Hematopoietic multipotent progenitor cell treated with erythropoietin and hydrocortisone succinate and interleukin-3 and kit ligand, for 6 days (in vitro differentiated cells): Measurements from ENCODE around the gene CDH13.
A peak's percentile ranks its signal among the peaks of the same experiment; 100 is the strongest.

Source experiments
- DNase-seq: peaks from one replicate; pipeline ENCODE4 v3.0.0-alpha.2; 2015

The CDH13 gene

DNA sequence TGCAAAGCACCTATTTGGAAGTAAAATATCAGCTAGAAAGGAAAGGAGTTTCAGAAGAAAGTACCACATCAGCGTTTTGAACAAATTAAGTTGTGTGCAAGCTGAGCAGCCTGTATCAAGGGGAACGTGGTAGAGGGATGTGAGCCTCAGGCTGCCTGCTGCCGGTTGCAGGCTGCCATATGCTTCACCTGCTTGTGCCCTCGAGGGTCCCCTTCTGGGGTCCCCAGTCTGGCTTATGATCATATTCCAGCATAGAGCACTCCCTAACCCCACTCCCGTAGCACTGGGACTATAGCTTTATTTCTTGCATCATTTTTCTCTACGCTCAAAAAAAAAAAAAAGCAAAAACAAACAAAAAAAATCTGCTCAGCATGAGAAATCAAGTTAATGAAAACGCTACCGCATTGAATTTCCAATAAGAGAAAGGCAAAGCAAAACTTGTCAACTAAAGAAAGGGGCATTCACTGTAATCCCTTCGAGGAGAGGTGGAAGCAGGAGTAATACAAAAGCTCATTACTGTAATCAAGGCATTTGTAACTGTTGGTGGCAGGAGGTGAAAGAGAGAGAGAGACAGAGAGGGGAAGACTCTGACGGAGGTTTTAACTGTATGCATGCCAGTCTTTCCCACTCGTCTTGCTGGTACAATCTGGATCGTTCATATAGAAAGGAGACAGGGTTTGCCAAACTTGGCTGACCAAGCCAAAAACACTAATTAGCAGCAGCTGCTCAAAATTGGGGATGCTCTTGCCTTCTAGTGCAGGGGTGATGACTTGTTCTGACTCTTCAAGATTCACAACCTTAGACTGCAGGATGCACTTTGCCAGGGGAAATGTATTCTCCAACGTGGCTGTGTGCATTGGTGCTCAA, 922.8 kb downstream of the CDH13 start:
- no peak for DNase-seq

DNA sequence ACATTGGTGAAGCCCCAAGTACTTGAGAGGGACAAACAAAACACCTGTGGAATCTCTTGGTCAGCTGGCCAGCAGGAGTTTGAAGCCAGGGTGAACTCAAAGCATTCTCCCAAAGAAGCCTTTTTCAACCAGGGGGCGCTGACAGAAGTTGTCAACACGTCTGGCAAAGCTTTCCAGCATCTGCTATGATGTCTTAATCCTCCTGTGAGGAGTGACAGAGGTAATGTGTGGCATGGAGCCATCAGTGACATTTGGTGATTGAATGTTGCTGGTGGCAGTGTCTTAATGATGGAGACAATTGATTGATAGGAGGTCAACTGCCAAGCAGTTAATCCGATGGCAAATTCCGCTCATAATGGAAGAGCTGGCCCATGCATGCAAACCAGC, 923.4 kb downstream of the CDH13 start:
- DNase-seq: no peak

DNA sequence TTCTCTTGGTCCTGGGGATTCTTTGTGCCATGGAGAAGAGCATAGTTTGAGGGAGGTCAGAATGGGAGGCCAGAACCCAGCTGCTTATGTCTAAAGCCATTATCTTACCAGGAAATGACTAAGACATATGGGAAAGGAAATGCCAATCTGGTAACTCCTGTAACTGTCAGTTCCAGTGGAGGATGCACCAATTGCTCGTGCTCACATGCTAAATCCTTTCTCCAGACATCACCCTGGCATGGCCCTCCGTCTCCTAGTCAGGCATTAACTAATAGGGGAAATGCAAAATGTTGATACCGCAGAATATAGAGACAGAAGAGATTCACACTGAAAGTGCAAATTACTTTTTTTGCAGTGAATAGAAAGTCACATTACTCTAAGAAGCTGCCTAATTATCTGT, 925.5 kb downstream of the CDH13 start:
- DNase-seq: no peak

DNA sequence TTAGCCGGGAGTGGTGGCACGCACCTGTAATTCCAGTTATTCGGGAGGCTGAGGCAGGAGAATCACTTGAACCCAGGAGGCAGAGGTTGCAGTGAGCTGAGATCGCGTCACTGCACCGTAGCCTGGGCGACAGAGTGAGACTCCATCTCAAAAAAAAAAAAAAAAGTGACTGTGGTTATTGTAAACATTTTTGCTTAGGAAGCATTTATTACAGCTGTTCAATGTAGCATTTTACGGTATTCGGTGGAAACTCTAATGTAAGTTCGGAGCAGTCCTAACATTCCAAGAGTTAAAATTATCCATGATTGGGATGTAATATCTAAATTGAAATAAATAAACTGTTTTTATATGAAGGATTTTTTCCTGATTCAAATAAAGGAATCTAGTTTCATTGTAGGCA, 926.2 kb downstream of the CDH13 start:
- no peak for DNase-seq

DNA sequence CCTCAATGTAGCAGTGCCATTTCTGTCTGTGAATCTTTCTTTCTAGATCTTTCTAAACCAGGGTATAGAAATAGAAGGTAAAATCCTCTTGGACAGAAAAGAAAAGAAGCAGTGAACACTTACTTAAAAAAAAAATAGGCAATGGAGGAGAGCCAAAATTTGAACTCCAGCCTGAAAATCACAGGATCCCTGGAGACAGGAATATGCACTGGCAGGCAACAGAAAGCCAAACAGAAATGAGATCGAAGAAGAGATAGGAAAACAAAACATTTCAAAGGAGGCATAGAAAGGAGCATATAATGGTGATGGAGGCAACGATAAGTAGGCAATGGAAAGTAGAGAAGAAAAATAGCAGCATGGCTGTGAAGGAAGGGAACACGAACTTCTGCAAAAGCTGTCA, 927.3 kb downstream of the CDH13 start:
- DNase-seq: no peak

DNA sequence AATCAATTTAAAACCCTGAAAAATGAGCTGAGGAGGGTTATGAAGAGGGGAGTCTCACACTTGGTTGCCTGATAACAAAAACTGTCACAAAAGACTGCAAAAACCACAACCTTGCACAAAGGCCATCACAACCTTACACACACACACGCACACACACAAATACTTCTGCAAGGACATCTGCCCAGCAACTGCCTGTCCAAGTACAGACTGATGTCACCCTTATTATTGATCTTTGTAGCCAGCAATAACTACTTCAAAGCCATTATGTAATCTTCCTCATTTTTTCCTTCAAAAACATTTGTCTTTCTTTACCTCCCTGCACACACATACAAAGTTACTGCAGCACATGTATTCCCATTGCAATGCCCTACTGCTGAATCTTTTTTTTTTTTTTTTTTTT, 927.8 kb downstream of the CDH13 start:
- no peak for DNase-seq

DNA sequence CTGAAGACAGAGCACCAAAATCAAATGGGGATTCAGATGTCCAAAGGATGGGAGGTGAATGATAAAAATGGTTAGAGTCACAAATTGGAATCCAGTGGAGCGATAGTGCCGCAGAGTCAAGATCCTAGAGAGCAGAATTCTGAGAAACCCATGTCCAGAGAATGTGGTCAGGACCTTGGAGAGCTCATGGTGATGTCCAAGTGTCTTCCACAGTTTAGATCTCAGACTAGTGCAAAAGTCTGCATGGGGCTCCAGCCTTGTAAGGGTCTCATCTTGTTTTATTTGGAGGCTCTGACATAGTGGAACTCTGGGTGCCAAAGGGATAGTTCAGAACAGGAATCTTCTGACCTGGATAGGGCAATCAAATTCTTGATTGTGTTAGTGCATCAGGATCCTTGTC, 935.1 kb downstream of the CDH13 start:
- peak; percentile 26 for DNase-seq

DNA sequence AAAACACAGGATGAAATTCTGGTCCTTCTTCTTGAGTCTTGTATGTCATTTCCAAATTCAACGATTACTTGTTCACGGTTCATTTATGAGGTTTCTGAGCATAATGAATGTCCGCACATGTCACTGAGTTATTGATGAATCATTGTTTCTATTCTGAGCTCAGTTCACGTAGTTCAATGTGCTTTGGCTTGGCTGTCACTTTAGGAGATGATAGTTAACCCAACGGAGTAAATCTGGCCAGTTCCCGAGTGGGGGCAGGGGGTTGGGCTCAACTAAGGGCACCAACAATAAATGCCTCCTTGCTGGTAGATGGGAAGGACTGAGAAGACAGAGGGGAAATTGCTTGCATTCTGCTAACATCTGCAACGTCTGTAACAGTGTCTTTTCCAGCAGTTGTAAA, 941.6 kb downstream of the CDH13 start:
- no peak for DNase-seq

DNA sequence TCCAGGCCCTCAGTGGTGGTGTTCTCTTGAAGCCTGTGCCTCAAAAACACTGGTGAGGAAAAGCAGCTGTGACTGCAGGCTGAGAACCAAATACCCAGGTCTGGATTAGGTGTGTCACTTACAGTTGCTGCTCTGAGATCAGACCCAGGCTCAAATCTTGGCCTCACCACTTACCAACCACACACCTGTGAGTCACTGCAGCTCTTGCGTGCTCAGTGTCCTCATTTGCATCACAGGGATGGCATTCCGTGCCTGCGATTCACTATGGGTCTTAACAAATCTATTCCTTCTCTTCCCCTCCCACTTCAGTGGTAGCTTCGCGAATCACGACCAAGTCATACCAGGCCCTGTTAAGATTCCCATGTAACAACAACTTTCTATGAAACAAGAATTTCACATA, 947.6 kb downstream of the CDH13 start:
- no peak for DNase-seq

DNA sequence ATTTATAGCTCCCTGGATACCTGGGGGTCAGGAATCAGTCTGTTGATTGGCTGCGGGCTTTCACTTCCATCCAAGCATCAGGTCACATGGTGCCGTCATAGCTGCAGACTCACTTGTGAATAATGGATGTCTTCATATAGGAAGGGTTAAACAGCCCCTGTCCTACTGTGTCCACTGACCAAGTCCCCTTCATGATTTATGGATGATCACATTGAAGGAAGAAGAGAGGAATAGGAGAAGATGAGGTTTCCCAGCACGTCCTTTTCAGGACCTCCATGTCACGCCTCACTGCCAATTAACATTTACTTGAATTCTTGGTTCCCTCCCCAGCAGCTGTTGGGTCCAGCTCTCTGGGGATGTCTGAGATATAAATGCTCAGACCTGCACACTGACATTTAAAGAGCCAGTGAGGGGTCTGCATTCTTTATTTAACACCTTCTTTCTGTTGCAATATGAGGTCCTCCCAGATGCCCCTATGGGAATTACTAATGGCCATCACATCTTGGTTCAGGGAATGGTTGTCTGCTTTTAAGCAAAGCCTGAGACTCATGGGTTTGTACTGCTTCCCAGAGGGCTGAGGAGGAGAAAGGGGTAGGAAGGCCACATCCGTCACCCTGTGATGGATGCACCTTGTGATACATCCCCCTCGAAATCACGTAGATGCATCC, 950.4 kb downstream of the CDH13 start:
- no peak for DNase-seq

DNA sequence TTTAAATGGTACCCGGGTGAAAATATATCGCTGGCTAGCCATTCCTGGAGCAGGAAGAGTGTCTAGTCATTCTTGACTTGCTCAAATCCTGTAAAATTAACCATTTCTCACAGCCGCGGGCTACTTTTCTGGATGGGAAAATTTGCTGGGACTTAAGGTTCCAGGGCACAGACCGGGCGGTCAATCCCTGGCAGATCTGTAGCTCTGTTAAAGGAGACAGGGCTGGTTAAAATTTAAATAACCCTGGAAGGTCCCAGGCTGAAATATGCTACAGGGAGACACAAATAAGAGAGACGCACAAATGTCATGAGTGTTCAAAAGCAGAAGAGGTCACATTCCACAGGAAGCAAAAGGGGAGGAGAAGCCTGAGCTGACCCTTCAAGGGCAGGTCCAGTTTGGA, 951.4 kb downstream of the CDH13 start:
- no peak for DNase-seq

DNA sequence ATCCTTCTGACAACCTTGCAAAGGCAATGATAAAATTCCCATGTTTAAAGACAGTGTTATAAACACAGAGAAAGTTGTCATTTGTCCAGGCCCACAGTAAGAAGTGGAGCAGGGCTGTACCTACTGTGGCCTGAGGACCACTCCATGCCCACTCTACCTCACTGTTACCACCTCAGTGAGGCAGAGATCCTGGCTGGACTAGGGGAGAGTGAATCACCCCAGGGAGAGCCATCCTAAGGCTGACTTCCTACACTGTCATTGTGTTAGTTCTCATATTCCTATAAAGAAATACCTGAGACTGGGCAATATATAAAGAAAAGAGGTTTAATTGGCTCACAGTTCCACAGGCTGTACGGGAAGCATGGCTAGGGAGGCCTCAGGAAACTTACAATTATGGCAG, 952.3 kb downstream of the CDH13 start:
- no peak for DNase-seq

DNA sequence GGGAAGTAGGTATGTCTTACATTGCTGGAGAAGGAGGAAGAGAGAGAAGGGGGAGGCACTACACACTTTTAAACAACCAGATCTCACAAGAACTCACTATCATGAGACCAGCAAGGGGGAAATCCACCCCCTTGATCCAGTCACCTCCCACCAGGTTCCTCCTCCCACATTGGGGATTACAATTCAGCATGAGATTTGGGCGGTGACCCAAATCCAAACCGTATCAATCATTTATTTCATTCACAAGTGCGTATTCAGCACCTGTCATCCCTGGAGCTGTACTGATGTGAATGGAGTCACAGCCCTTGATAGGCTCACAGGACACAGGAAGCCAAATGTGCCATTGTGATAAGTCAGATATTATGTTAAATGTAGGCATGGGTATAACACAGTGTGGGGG, 952.7 kb downstream of the CDH13 start:
- no peak for DNase-seq

DNA sequence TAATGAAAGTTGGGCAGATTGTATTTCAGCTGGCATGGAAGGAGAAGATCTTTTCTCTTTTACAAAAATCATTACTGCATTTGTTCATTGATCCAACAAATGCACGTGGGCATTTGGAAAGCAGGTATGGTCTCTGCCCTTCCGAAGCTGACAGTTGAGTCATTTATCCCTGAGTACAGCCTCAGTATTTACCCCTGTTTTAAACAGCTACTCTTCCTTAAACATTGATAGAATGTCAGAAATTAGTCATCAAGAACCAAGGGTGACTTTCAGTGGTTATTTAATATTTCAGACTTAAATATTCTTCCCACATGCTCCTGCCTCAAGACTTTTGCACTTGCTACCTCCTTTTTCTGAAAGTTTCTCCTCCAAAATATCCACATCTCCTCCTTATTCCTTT, 954.3 kb downstream of the CDH13 start:
- DNase-seq: no peak

DNA sequence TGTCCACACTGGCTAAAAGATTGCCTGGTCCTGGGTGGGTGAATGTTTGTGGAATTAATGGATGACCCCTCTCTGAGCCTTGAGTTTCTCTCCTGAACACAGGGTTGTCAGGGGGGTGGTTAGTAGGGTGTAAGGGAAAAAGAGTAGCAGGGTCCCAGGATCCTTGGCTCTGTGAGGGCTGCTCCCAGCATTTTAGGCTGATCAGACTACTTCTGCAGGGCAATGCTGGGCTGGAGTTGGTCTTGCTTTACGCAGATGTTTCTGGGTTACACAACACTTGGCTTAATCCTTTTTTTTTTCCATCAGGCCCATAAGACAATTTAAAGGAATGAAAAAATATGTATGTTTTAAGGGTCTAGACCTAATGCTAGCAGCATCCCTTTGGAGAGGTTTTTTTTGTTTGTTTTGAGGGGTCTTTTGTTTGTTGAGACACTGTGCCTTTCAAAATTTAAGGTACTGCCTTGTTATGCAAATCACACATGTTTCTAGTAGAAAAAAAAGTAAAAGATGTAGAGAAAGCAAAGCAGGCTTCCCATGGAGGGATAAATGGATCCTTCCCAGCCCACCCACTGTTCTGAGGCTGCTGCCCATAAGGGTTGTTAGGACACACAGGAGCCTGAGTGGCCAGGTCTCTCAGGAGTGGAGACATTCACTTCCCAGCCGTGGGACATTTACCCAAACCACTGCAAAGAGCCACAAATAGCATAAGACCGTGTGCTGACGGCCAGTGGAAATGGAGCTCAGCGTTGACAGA, 955.4 kb downstream of the CDH13 start:
- DNase-seq: no peak

DNA sequence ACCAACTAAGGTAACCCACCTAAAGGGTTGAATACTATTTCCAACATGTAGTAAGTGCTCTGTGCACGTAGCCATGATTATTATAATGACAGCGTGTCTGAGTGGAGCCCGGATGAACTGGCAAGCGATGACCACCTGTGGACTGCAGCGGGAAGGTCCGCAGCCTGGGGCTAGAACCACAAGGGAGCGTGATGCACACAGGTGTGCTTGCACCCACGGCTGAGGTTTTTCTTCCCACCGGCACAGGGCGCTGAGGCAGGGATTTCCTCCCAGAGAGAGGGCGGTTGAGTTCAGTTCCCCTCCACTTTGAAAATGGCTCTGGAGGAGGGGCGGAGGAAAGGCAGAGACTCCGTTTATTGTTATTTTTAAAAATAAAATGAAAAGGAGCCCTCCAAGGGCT, 959.3 kb downstream of the CDH13 start:
- no peak for DNase-seq

DNA sequence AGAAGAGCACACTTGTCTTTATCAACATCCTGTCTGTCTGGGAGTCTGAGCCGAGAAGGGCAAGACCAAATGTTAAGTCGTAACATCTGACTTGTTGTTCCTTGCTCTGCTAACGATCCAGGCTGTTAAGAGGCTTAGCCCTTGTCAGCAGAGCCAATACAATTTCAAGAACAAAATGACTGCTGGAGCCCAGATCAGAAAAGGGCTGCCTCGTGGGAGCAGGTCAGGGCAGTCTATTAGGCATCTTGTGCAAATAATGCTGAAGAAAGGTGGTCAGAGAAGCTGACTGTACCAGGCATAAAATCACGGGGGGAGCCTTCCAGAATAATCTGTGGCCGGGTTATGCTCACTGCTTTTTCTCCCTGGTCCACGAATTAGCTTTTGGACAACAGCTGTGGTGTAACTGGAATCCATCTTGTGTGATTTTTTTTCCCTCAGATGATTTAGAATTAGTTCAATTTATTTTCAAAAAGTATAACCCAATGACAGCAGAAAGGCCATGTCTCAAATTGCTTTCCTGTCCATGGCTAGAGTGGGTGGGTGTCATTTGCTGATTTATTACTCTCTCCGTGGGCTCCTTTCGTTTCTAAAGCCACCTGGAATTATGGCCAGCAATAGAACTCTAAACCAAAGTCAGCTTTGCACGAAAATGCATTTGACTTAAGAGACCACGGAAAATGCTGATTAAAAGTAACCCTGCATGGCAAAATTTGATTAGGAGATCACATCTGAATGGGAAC, 959.9 kb downstream of the CDH13 start:
- DNase-seq: no peak

DNA sequence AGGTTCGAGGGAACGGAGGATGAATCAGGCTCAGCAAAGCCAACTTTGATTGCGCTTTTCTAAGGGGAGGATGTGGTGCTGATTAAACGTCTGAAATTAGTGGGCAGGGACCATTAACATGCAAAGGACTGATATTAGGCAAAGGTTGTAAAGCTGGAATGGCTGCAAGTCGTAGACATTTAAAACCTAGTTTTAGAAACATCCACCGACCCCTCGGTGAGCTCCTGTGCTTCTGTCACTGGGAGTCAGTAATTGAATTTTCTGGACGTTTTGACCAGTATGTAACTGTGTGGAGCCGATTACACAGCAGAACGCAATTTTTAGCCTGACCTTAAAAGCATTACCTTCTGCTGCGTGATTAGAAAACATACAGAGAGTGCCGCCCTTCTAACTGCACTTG, 960.4 kb downstream of the CDH13 start:
- no peak for DNase-seq

DNA sequence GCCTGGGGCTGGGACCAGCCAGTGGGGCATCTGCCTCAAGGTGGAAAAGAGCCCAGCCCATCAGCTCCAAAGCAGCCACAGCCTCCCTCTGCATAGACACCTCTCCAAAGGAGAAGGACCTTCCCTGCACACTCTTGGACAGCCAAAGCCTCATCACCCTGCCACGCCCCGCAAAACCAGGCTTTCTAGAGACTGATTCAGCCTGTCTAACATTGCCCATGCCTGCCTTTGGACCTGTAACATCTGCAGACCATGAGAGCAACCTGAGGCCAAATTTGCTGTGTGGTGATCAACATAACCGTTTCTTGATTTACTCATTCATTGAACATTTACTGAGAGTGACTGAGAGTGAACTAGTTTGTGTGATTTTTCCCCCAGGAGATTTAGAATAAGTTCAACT, 961.3 kb downstream of the CDH13 start:
- no peak for DNase-seq

DNA sequence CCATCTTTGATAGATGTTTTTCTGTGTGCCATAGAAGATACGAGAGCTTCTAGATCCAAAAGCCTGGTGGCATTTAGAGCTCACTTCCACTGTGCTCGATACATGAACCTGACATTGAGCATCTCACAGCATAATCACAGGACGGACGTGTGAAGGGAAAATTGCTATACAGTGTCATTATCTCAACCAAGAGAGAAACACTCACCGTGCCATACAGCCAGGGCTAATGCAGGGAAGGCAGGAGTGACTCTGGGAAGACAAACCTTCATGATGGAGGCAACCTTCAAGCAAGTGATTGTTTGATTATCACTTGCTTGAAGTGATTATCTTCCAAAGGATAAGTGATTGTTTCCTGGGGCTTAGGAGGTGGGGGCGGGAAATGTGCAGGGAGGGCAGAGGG, 962.8 kb downstream of the CDH13 start:
- no peak for DNase-seq

DNA sequence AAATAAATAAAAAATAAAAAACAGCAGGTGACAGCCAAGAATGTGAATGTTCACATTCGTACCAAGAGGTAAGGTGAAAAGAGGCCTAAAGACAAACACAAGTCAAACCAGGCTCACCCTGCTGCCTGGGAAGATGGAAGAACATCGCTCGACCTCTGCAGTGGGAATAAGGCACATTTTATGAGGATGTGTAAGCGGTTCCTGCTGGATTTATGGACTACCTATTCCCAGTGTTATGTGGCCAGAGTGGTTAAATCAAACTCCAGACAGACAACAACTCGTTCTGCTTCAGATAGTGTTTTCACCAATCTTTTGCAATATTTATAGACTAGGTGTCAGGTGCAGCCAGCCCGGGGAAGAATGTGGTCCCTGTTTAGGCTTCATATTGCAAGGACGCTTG, 966.0 kb downstream of the CDH13 start:
- DNase-seq: no peak

DNA sequence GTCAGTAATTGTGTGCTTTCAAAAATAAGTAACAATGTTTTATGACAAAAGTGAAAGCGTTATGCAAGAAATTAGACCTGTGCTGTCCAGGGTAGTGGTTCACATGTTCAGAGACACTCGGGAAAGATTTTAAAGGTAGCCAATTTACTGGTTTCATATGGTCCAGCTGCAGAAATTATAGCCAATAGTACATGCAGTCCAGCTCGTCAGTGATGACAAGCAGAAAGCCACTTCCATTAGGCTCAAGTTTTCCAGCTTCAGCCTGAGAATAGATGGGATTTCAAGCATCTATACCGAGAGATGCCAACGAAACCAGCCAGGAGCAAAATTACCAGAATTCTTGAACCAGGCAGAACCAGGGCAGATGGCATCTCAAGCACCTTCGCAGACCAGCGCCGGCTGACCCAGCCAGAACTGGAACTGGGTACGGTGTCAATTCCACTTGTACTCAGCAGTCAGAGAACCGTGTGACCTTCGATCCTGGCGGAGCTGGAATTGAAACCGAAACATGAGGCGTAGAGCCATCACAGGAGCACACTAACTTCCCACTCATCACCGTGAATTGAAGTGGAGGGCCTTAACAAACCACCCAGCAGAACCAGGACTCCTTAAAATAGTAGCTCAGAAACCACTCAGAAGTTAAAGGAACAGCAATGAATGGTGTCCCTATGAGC, 973.2 kb downstream of the CDH13 start:
- no peak for DNase-seq
